Fibroblast of villous mesenchyme (primary cell): ENCODE results near the gene FAM8A1. TPM values are rescaled to one million over a fixed set of nuclear protein-coding genes. Genes with fewer than 3 reads are reported as not detected.

ENCODE experiments used
- DNase-seq: peaks from one replicate; pipeline ENCODE4 v3.0.0-alpha.2; 2010; ENCODE audit warnings: low read depth
- H3K4me3 ChIP-seq: 2 replicates; pipeline ENCODE4 v1.5.1; 2011; ENCODE audit warnings: low read depth, mild to moderate bottlenecking, low read length
- total RNA-seq: library from RNA; depleted of rRNA; stranded (reverse); fragments of >200 nt; gene quantifications from 2 replicates; pipeline ENCODE4 v1.2.3, GENCODE V29; 2012
- TF ChIP-seq, protein P1 (sequence below): IDR thresholded peaks from 2 replicates; pipeline ENCODE4 v1.5.1; 2012; ENCODE audit warnings: low read depth, mild to moderate bottlenecking, low read length; ENCODE audit not compliant: insufficient read depth

Gene FAM8A1
- total RNA-seq, 1 donor: 22.0 TPM

DNA sequence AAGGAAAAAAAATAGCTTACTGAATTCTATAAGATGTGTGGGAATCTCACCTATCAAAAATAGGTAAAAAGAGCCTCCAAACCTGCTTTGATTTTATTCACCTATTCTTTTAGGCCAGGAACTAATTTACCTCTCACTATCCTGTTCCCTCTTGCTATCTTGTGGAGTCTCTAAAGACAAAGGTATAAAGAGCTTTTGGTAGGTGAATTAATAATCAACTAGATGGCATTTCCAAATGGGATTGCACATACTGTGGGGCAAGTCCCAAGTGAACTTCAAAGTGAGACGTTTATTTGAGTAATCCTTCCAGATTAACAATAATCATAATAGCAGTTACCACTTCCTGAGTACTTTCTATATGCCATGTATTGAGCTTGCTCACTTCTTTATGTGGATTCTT is 2.8 kb downstream of the FAM8A1 start:
- TF ChIP-seq, protein P1, sequence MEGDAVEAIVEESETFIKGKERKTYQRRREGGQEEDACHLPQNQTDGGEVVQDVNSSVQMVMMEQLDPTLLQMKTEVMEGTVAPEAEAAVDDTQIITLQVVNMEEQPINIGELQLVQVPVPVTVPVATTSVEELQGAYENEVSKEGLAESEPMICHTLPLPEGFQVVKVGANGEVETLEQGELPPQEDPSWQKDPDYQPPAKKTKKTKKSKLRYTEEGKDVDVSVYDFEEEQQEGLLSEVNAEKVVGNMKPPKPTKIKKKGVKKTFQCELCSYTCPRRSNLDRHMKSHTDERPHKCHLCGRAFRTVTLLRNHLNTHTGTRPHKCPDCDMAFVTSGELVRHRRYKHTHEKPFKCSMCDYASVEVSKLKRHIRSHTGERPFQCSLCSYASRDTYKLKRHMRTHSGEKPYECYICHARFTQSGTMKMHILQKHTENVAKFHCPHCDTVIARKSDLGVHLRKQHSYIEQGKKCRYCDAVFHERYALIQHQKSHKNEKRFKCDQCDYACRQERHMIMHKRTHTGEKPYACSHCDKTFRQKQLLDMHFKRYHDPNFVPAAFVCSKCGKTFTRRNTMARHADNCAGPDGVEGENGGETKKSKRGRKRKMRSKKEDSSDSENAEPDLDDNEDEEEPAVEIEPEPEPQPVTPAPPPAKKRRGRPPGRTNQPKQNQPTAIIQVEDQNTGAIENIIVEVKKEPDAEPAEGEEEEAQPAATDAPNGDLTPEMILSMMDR: no peak

DNA sequence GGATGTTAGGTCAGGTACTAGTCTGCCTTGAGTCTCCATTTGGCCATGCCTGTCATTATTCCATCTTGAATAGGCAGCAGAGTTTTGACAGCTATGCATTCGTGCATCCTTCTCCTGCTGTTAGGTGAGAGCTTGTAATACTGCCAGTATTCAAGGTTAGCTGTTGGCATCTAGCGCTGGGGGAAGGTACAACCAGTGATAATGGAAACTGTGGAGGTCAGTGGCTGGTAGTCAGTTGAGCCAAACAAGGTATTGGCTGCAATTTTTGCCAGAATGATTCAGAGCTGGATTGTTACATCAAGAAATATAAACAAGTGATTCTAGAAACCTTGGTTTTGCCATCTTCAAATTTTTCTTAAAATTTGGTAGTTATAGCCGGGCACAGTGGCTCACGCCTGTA is 6.5 kb downstream of the FAM8A1 start:
- TF ChIP-seq, protein P1: no peak
- no peak for DNase-seq
- H3K4me3 ChIP-seq: no peak overlapping the region

More for the DNA sequence above, 2.8 kb downstream of the FAM8A1 start:
- no peak for DNase-seq
- no peak overlapping the region for H3K4me3 ChIP-seq

DNA sequence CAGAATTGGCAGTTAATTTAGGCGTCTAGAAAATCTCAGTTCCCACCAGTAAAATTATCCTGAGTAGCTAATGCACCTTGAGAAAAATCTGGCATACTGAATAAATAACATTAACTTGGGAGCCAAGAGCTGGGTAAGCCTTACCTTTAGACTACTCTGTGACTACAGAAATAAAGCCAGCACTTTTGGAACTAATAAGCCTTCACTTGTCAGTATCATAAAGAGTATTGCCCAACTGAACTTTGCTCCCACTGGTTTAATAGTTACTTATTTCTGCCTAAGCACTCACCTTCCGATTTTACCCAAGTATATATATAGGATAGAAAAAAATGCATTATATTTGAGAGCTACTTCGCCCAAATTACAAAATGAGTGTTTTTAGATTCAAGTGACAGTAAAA is 10.7 kb downstream of the FAM8A1 start:
- H3K4me3 ChIP-seq: no peak overlapping the region
- DNase-seq: no peak
- TF ChIP-seq, protein P1: no peak

DNA sequence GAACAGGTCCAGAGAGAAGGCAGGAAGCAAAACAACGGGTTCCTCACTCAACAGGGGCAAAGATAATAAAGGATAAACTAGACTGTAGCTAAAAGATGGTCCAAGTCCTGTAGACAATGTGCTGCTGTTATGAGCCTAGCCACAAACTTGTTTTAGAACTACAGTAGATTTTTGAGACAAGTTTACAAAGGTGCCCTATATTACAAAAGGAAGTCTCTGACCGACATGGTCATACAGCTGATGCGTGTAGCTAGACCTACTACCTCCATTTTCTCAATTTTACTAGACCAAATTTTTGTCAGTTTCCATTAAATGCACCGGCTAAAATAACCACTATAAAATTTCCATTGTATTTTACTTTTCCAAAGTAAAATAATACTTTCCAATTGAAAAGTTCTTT is 11.9 kb downstream of the FAM8A1 start:
- TF ChIP-seq, protein P1: no peak
- no peak overlapping the region for H3K4me3 ChIP-seq
- DNase-seq: no peak

DNA sequence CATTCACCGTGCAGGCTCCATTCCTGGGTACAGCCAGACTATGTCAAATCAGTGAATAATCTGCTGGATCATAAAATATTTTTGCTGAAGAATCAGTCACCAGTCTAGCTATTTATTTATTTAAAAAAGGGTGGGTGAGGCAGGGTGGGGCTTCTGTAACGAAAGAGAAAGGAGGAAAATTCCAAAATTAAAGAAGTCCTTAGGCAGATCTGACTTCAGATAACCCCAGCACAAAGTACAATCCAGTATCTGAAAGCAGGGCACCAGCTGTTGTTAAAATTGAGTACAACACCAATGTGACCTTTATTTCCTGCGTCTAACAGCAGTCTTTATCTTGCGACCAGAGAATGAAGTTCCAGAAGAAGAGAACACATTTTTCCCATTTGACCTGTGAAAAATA is 15.7 kb downstream of the FAM8A1 start:
- TF ChIP-seq, protein P1: no peak
- DNase-seq: no peak
- no peak overlapping the region for H3K4me3 ChIP-seq

DNA sequence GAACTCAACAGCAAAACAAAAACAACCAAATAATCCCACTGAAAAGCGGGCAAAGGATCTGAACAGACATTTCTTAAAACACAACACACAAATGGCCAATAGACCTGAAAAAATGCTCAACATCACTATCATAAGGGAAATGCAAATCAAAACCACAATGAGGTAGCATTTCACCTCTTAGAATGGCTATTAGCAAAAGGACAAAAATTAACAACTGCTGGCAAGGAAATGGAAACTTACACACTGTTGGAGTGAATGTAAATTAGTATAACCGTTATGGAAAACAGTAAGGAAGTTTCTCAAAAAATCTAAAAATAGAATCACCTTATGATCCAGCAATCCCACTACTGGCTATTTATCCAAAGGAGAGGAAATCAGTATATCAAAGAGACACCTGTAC is 20.9 kb downstream of the FAM8A1 start:
- TF ChIP-seq, protein P1: no peak
- no peak overlapping the region for H3K4me3 ChIP-seq

DNA sequence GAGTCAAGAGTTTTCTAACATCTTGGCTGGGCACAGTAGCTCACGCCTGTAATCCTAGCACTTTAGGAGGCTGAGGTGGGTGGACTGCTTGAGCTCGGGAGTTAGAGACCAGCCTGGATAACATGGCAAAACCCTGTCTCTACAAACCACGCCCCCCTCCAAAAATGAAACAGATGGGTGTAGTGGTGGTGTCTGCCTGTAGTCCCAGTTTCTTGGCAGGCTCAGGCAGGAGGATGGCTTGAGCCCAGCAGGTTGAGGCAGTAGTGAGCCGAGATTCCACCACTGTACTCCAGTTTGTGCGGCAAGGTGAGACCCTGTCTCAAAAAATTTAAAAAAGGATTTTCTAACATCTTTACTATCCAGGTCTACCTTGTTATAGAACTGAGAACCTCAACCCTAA is 22.0 kb downstream of the FAM8A1 start:
- TF ChIP-seq, protein P1: no peak
- DNase-seq: no peak
- H3K4me3 ChIP-seq: no peak overlapping the region

More for the DNA sequence above, 20.9 kb downstream of the FAM8A1 start:
- DNase-seq: no peak
